Muscle of back (tissue), 13 donors: ENCODE measurements around the gene SENP7. TPM values are rescaled to one million over a fixed set of nuclear protein-coding genes. Genes with fewer than 3 reads are reported as not detected.
"Not testable (repeated sequence)": the region's sequence is repeated elsewhere in the genome, so short reads cannot be mapped to it uniquely, and the experiment has no call there.

Experiments
- DNase-seq, 3 donors: peaks; one replicate each; pipeline versions ENCODE4 v3.0.0 to v3.0.0-alpha.2; 2013
- long read RNA-seq, 9 donors: transcript quantifications; one replicate each; lab custom pipeline, GENCODE V29; 2026
- polyA plus RNA-seq, 10 donors: library from polyadenylated mRNA; unstranded; fragments of 120-200 nt; gene quantifications; one replicate each; pipeline ENCODE4 v1.2.1, GENCODE V29; 2013; ENCODE audit not compliant: insufficient read length in 10 of 10

The SENP7 gene
- 10 to 100 TPM; 26.4 to 54.6 (median 37.7) TPM for polyA plus RNA-seq
- long read RNA-seq, donor 1, result 0 reads
- long read RNA-seq, donor 2, full-length matches to known transcripts, result 1 of 1 reads
- long read RNA-seq, donor 2, partial matches to known transcripts, result 0 of 1 reads
- long read RNA-seq, donor 2, other reads (novel, unspliced or antisense), result 0 of 1 reads
- long read RNA-seq, donor 3, result 0 reads
- long read RNA-seq, donor 4, partial matches to known transcripts, result 0 of 1 reads
- long read RNA-seq, donor 4, other reads (novel, unspliced or antisense), result 0 of 1 reads
- long read RNA-seq, donor 5, partial matches to known transcripts, result 0 of 1 reads
- long read RNA-seq, donor 5, other reads (novel, unspliced or antisense), result 0 of 1 reads
- long read RNA-seq, donor 6, full-length matches to known transcripts, result 2 of 2 reads
- long read RNA-seq, donor 6, partial matches to known transcripts, result 0 of 2 reads
- long read RNA-seq, donor 6, other reads (novel, unspliced or antisense), result 0 of 2 reads
- long read RNA-seq, donor 7, full-length matches to known transcripts, result 2 of 2 reads
- long read RNA-seq, donor 7, partial matches to known transcripts, result 0 of 2 reads
- long read RNA-seq, donor 7, other reads (novel, unspliced or antisense), result 0 of 2 reads
- long read RNA-seq, donor 8, result 0 reads
- long read RNA-seq, donor 9, result 0 reads

DNA sequence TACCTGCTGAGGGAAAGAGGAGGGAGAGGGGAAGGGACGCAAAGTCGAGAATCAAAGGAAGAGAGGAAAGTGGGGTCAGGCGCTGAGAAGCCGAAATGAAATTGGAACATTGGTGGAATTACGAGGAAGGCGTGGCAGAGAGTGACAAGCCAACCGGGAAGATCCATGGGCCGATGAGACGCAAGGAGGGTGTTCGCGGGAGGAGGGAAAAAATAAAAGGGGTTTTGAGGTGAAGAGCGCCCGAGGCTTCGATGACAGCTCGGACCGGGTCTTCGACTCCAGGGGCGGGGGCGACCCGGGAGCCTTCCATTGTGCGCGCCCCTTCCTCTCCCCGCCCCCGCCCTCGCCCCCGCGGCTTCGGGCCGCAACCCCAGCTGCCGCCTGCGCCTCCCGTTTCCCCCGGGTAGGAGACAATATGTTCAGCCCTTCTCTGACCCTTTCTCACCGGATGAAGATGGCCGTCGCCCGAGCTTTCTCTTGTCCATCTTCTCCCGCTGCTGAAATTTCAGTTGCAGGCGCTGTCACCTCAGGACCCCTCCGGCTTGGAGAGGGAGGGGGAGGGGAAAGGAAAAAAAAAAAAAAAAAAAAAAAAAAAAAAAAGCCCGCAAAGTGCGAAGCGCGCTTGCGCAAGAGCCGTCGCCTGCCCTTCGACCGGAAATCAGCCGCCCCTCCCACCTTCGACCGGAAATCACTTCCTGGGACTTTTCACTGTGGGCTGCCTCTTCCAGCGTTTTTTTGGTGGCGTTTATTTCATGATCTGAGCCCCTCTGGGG is at the start of gene SENP7:
SENP7 (minus strand) TSS at position 567 of the 773 bp plus-strand sequence; CDS start at position 485, 82 bp downstream.
- DNase-seq, result peak; percentile 83 to 95 (median 92)

GRCh38 chr3:101561630-101562328 is 48.8 kb upstream of the SENP7 start, which contains the start of gene TRMT10C:
TSS of gene TRMT10C (plus strand) at chr3:101561868. CDS start at chr3:101564782, 2,914 bp downstream.
- peak; percentile 93 to 98 (median 97) for DNase-seq

DNA sequence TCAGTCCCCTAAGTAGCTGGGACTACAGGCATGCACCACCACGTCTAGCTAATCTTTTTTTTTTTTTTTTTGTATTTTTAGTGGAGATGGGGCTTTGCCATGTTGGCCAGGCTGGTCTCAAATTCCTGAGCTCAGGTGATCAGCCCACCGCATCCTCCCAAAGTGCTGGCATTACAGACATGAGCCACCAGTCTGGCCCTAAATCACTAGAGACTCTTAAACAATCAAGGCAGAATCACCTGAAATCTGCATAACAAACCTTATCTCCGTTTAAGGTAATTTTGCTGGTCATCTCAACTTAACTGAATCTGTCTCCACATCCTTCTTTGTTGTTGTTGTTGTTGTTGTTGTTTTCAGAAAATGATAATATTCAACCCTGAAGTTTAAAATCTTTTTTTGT is 43.1 kb upstream of the SENP7 start:
- no peak for DNase-seq

GRCh38 chr3:101553381-101553780 is 40.4 kb upstream of the SENP7 start:
- not testable (repeated sequence) for DNase-seq

GRCh38 chr3:101551359-101552081 is 38.5 kb upstream of the SENP7 start:
- DNase-seq, result not testable (repeated sequence)

DNA sequence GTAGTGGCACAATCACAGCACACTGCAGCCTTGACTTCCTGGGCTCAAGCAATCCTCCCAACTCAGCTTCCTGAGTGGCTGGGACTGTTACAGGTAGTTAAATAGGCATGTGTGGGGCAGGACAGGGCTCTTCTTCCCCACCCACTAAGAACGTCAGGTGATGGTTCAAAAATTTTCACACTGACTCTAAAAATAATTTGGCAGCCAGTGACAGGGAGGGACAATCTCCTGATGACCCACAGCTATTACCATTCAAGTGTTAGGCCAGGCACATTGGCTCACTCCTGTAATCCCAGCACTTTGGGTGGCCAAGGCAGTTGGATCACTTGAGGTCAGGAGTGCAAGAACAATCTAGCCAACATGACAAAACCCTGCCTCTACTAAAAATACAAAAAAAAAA is 36.5 kb upstream of the SENP7 start:
- no peak for DNase-seq

DNA sequence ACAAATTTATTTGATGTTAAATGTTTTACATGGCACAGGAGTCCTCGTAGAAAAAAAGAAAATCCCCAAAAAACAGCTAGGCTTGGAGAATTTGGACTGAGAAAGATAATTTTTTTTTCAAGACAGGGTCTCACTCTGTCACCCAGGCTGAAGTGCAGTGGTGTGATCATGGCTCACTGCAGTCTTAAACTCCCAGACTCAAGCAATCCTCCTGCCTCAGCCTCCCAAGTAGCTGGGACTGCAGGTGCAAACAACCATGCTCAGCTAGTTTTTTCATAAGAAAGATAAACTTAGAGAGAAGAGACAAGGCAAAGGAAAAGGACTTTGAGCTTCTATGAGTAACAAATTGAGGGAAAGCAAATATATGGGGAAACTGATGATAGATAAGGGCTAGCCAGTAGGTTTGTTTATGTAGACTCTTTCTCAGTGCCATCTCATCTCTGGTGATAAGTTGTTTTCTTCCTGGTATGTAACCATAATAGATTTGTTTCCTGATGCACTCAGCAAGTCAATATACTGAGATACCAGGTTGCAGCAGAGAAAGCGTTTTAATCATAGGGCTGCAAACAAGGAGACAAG is 35.6 kb upstream of the SENP7 start:
- no peak for DNase-seq

- DNase-seq, result no peak
Measured at GRCh38 chr3:101544161-101544850, 31.3 kb upstream of the SENP7 start.

- no peak for DNase-seq
Measured at GRCh38 chr3:101542957-101543356, 29.9 kb upstream of the SENP7 start.

DNA sequence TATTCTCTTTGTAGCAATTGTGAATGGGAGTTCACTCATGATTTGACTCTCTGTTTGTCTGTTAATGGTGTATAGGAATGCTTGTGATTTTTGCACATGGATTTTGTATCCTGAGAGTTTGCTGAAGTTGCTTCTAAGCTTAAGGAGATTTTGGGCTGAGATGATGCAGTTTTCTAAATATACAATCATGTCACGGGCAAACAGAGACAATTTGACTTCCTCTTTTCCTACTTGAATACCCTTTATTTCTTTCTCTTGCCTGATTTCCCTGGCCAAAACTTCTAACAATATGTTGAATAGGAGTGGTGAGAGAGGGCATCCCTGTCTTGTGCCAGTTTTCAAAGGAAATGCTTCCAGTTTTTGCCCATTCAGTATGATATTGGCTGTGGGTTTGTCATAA is 23.9 kb upstream of the SENP7 start:
- not testable (repeated sequence) for DNase-seq

DNA sequence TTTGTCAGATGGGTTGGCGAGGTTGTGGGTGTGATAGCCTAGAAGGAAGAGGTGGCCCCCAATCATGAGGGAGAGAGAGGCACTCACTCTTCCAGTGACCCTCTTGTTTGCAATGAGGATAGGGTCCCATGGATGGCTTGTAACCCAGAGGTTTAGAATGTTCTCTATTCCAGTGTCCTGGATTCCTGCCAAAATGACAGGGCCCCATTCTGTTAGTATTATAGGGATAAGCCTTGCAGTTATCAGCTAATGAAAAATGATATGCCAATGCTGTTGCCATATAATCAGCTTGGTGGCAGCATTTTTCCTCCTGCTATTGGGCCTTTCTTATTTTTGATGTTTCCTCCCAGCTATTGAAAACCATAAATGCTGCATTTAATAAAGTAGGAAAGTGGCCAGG is 23.3 kb upstream of the SENP7 start:
- no peak for DNase-seq

- no peak for DNase-seq
Measured at GRCh38 chr3:101535221-101535620, 22.2 kb upstream of the SENP7 start.

- no peak for DNase-seq
Measured at GRCh38 chr3:101533603-101533968, 20.6 kb upstream of the SENP7 start.

DNA sequence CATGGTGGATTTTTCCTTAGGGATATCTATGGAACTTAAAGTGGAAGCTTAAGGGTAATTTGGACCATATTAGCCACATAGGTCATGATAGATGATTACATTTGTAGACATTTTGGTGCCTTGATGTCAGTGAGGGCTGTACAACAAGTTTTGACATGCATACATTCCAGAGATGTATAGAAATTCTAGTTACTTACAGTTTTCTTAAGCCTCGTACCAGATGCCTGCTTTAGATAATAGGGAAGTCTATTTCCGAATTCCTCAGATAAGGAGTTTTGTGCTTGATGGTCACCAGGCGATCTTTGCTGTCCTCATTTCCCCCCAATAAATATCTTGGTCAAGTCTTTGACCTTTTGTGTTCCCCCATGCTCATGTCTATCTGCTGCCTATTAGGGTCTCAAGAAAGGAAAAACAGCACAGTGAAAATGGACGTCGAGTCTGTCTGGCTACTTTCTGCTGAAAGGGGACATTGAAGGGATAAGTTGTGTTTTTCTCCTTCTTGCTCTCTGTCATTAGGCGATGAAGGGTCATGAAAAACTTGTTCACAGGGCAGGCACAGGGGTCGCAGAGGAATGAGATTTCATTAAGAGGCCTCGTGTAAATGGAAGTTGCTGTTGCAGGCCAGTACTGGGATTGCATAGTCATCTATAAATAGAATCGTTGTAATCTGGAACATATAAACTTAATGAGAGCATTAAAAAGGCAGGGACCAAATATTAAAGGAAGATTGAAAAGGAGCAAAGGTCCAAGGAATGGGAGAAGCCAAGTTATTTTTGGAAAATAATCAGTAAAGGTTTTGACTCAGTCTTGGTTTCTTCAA is 20.0 kb upstream of the SENP7 start:
- DNase-seq, result peak in 1 of 3 donors; percentile 7

DNA sequence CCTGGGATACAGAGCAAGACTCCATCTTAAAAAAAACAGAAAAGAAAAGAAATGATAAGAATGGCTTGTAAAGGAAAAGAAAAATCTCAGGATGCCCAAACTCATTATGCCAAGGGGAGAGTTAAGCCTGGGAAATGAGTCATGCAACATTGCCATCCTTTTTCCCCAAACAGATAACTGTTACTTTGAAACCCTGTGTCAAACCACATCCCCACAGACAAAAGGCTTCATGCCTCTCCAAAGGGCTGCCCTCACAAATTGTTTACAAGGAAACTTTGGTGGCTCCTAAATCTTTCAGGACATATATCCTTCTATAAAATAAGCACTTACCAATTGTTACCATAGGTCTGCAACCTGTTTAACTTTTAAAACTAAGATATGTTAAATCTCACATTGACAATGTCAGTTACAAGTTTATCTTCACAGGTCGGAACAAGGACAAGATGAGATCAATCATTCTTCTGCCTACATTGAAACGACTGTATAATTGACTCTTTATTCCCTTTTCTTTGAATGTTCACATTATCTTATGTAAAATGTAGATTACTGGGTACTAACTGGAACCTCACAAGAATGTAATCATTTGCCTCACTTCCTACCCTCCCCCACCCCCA is 18.6 kb upstream of the SENP7 start:
- DNase-seq, result no peak

DNA sequence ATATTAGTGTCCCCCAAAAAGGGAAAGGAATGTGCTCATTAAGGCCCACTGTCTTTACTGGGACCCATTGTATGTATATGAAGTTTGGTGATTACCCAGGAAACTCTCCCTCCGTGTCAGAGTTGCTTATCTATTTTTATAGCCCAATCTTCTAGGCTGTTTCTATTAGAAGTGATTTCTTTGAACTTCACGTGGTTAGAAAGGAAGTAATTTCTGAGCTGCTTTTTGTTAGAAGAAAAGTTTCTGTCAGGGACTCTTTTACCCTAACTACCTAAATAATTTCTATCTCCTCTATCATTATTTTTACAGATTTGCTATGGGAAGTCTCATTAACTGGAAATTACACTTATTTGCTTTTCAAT is 17.7 kb upstream of the SENP7 start:
- DNase-seq, result no peak

- no peak for DNase-seq
Measured at GRCh38 chr3:101529816-101530685, 17.0 kb upstream of the SENP7 start.

DNA sequence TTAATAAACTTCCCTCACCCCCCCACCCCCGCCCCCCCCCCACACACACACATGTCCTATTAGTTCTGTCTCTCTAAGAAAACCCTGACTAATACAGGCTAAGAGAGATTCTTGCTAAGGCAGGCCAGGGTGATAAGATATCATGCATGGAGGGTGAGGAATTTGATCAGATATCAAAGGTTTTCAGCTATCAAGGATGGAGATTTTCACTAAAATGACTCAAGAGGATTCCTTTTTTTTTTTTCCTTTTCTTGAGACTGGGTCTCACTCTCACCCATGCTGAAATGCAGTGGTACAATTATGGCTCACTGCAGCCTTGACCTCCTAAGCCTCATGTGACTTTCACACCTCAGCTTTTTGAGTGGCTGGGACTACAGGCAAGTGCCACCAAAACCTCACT is 14.9 kb upstream of the SENP7 start:
- DNase-seq, result no peak
